Measurements from ENCODE around the gene PRCP. TPM values are rescaled to one million over a fixed set of nuclear protein-coding genes. Genes with fewer than 3 reads are reported as not detected.

PRCP gene
- total and polyA plus RNA-seq, 4 donors, result 27.3 to 55.2 (median 41.2) TPM

DNA sequence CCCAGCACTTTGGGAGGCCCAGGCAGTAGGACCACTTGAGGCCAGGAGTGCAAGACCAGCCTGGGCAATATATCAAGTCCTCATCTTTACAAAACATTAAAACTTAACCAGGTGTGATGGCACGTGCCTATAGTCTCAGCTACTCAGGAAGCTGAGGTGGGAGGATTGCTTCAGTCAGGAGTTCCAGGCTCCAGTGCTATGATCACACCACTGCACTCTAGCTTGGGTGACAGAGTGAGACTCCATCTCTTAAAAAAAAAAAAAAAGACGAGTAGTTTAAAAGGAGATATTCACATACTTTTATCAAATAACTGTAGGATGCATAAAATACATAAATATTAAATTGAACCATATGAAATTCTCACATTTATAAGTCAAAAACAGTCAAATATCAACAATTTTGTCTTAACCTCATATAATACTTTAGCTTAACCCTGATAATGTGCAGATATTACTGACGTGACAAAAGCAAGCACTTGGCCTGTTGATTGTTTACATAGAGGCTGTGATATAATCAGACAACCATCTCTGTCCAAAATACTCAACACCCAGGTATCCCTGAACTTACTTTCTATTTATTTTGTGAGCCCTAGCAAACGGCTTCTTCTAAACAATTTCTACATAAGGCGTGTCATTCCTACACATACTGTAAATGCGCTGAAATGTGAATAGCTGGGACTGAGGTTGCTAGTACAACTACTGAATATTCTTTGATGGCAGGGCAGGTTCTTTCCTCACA lies 57.0 kb downstream of the PRCP start:
- WGBS, result 74% methylated on average over 6 of the region's 6 CpGs
- H3K27me3 ChIP-seq (ENCODE audit: control insufficient read depth in 4 of 4, insufficient read depth in 4 of 4, low read length in 3 of 4), result no peaks in the 10 kb centered on the region

DNA sequence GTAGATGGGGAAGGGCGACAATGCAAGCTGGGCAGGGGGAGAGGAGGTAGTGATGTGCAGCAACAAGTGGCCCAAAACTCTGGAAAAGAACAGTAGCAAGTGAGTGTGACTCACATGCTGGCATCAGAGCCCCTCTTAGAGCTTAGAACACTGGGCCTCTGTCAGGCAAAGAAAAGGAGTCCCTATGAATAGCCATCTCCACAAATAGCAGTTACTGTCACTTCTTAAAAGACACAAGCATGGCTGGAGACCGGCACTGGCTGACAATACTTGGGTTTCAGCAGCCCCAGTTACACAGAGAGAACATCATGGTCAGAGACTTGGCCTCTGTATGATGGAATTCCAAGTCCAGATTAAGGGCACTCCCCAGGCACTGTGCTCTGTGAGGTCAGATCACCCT lies 58.2 kb downstream of the PRCP start:
- Histone ChIP-seq H3K4me1 (ENCODE audit: control insufficient read depth in 4 of 4, insufficient read depth in 4 of 4, low read length in 3 of 4) (no peaks in the 10 kb centered on the region), H3K36me3 (ENCODE audit: control insufficient read depth in 4 of 4, insufficient read depth in 3 of 4, low read depth in 1 of 4, low read length in 3 of 4) (peaks cover 0 to 25% (median 21%) of the 10 kb centered on the region in 4 donors), H3K27me3 (ENCODE audit: control insufficient read depth in 4 of 4, insufficient read depth in 4 of 4, low read length in 3 of 4) (no peaks in the 10 kb centered on the region), H3K27ac (ENCODE audit: low read depth in 1 of 2, low read length in 2 of 2) (no peak overlapping the region), H3K9me3 (ENCODE audit: control insufficient read depth in 4 of 4, low read length in 3 of 4) (no peaks in the 10 kb centered on the region), H3K9ac (ENCODE audit: low read depth in 1 of 2, low read length in 2 of 2) (no peak overlapping the region), H3K4me3 (ENCODE audit: low read depth in 1 of 3, low read length in 3 of 3) (no peak overlapping the region)
- no peak for DNase-seq (ENCODE audit: low spot score)
- 97% methylated on average over 2 of the region's 2 CpGs for WGBS
- no peak for TF ChIP-seq TAF1 (conservative IDR thresholded peaks at IDR 0.05)

More for the DNA sequence above, 57.0 kb downstream of the PRCP start:
- TF ChIP-seq, protein P1, sequence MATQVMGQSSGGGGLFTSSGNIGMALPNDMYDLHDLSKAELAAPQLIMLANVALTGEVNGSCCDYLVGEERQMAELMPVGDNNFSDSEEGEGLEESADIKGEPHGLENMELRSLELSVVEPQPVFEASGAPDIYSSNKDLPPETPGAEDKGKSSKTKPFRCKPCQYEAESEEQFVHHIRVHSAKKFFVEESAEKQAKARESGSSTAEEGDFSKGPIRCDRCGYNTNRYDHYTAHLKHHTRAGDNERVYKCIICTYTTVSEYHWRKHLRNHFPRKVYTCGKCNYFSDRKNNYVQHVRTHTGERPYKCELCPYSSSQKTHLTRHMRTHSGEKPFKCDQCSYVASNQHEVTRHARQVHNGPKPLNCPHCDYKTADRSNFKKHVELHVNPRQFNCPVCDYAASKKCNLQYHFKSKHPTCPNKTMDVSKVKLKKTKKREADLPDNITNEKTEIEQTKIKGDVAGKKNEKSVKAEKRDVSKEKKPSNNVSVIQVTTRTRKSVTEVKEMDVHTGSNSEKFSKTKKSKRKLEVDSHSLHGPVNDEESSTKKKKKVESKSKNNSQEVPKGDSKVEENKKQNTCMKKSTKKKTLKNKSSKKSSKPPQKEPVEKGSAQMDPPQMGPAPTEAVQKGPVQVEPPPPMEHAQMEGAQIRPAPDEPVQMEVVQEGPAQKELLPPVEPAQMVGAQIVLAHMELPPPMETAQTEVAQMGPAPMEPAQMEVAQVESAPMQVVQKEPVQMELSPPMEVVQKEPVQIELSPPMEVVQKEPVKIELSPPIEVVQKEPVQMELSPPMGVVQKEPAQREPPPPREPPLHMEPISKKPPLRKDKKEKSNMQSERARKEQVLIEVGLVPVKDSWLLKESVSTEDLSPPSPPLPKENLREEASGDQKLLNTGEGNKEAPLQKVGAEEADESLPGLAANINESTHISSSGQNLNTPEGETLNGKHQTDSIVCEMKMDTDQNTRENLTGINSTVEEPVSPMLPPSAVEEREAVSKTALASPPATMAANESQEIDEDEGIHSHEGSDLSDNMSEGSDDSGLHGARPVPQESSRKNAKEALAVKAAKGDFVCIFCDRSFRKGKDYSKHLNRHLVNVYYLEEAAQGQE (IDR thresholded peaks at IDR 0.05), result no peak
- TF ChIP-seq FOXA2 (IDR thresholded peaks at IDR 0.05) (no peak), HNF4G (IDR thresholded peaks at IDR 0.05) (no peak), NR2F2 (IDR thresholded peaks at IDR 0.05) (no peak), GABPA (IDR thresholded peaks at IDR 0.05 in 1 of 2, conservative IDR thresholded peaks at IDR 0.05 in 1 of 2) (no peak), EGR1 (IDR thresholded peaks at IDR 0.05; ENCODE audit: low read depth in 2 of 2) (no peak), RXRA (IDR thresholded peaks at IDR 0.05) (no peak), FOXA1 (IDR thresholded peaks at IDR 0.05) (no peak)
- TF ChIP-seq, protein P2, sequence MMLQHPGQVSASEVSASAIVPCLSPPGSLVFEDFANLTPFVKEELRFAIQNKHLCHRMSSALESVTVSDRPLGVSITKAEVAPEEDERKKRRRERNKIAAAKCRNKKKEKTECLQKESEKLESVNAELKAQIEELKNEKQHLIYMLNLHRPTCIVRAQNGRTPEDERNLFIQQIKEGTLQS (IDR thresholded peaks at IDR 0.05), result no peak
- TF ChIP-seq, protein P3, sequence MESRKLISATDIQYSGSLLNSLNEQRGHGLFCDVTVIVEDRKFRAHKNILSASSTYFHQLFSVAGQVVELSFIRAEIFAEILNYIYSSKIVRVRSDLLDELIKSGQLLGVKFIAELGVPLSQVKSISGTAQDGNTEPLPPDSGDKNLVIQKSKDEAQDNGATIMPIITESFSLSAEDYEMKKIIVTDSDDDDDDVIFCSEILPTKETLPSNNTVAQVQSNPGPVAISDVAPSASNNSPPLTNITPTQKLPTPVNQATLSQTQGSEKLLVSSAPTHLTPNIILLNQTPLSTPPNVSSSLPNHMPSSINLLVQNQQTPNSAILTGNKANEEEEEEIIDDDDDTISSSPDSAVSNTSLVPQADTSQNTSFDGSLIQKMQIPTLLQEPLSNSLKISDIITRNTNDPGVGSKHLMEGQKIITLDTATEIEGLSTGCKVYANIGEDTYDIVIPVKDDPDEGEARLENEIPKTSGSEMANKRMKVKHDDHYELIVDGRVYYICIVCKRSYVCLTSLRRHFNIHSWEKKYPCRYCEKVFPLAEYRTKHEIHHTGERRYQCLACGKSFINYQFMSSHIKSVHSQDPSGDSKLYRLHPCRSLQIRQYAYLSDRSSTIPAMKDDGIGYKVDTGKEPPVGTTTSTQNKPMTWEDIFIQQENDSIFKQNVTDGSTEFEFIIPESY (IDR thresholded peaks at IDR 0.05), result no peak
- TF ChIP-seq, protein P4, sequence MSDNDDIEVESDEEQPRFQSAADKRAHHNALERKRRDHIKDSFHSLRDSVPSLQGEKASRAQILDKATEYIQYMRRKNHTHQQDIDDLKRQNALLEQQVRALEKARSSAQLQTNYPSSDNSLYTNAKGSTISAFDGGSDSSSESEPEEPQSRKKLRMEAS (IDR thresholded peaks at IDR 0.05), result no peak
- no peak for DNase-seq (ENCODE audit: low spot score)
- Histone ChIP-seq H3K4me1 (ENCODE audit: control insufficient read depth in 4 of 4, insufficient read depth in 4 of 4, low read length in 3 of 4) (no peaks in the 10 kb centered on the region), H3K27ac (ENCODE audit: low read depth in 1 of 2, low read length in 2 of 2) (no peak overlapping the region), H3K9ac (ENCODE audit: low read depth in 1 of 2, low read length in 2 of 2) (no peak overlapping the region), H3K36me3 (ENCODE audit: control insufficient read depth in 4 of 4, insufficient read depth in 3 of 4, low read depth in 1 of 4, low read length in 3 of 4) (peaks cover 0 to 15% (median 11%) of the 10 kb centered on the region in 4 donors), H3K9me3 (ENCODE audit: control insufficient read depth in 4 of 4, low read length in 3 of 4) (no peaks in the 10 kb centered on the region), H3K4me3 (ENCODE audit: low read depth in 1 of 3, low read length in 3 of 3) (no peak overlapping the region)
